ENCODE results near the gene PRDM4.
"Not testable (repeated sequence)": the region's sequence is repeated elsewhere in the genome, so short reads cannot be mapped to it uniquely, and the experiment has no call there.

The PRDM4 gene

DNA sequence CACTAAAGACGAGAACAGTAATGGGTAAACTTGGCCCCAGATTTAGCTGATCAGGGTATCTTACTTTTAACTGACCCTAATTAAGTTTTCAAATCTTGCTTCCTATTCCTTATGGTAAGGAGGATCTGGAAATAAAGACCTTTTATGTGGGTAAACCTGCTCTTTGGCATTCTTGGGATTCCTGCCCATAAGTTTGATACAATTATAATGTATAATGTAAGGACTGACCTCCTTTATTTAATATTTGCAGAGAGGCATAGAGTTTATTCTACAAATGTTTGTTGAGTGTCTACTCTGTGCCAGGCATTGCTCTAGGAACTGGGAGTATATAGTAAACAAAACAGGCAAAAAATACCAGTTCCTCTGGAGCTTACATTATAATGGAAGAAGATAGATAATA, 4.4 kb upstream of the PRDM4 start:
- no peak for DNase-seq

DNA sequence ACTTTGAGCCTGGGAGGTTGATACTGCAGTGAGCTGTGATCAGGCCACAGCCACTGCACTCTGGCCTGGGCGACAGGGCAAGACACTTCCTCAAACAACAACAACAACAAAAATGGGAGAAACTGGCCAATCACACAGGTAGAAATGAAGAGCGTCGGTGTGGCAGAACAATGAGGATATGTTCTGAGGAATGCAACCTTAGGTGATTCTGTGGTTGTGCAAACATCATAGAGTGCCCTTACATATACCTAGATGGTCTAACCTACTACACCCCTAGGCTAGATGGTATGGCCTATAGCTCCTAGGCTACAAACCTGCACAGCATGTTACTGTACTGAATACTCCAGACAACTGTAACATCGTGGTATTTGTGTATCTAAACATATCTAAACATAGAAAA, 3.7 kb upstream of the PRDM4 start:
- no peak for DNase-seq

DNA sequence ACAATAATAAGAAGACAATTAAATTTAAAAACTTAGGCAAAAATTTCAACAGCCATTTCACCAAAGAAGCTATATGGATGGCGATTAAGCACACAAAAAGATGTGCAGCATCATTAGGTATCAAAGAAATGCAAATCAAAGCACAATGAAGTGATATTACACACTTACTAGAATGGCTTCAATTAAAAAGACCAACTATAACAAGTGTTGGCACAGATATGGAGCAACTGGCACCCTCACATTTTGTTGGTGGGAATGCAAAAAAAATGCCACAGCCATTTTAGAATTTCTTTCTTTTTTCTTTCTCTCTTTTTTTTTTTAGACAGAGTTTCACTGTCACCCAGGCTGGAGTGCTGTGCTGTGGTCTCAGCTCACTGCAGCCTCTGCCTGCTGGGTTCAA, 1.9 kb upstream of the PRDM4 start:
- DNase-seq: no peak

DNA sequence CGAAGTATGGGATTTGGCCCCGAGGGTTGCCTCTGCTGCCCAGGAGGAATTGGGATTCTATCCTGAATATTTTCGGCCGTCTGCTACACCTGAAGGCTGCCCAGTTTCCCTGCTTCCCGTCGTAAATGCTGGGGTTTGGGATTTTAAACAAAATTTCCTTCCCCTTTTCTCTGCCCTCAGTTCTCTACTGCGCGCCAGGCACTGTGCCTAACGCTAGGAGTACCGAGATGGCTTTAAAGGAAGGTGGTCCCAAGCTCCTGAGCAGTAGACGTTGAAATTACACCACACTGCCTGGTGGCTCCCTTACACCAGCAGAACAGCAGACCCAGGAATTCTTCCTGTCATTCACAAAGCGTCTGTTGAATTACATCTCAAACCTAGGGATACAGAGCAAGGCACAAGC, 566 bp upstream of the PRDM4 start:
- no peak for DNase-seq

DNA sequence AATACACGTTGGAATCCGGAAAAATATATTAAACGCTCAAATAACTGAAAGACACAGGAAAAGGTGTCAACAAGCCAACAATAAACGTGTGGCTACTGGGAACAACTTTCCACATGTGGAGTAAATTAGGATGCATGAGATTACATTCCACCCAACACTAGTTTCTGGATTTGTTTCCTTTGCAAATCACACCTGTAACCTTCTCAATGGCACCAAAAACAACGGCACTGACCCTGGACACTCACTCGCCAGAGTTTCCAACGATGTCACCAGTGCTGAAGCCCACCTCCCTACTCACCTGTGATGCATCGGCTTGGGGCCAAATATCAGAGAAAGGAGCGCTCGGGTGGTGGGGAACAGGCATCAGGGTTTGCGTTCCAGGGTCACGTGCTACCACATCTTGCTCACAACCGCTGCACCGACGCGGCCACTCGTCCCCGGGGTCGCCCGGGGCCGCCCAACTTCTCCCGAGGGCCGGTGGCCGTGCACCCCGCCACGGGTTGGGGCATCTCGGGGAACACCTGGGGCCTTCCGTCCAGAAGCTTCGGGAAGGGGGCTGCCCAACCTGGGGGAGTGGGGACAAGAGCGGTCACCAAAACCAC, 629 bp downstream of the PRDM4 start:
- DNase-seq: peak; percentile 20

DNA sequence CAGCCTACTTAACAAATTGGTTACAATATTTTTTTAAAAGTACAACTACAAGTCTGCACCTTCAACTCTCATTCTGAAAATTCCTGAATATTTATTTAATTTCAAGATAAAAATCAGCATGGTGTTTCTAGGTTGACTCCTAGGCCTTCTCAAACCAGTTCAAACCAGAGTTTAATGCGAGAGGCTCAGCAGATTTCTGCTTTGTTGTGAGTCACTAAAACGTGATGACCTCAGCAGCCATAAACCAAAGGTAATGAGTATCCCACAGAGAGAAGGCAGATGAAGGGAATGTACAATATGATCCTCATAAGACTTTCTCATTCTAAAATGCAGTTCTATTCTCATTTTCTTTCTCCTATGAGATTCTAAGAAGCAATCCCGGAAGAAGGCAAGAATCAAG, 1.5 kb downstream of the PRDM4 start:
- DNase-seq: peak; percentile 40

DNA sequence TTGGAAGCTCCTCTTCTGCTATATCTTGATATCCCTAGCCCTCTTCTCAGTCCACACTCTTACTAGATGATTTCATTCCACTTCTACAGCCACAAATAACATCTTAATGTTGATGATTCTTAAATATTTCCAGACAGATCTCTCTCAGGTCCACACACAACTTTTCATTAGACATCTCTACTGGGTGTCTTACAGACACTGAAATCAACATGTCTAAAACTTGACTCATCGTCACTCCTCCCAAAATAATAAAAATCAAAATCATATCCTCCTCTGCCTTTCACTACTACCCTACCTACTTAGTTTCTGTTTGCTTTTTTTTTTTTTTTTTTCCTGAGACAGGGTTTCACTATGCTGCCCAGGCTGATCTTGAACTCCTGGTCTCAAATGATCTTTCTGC, 11.9 kb downstream of the PRDM4 start:
- no peak for DNase-seq

DNA sequence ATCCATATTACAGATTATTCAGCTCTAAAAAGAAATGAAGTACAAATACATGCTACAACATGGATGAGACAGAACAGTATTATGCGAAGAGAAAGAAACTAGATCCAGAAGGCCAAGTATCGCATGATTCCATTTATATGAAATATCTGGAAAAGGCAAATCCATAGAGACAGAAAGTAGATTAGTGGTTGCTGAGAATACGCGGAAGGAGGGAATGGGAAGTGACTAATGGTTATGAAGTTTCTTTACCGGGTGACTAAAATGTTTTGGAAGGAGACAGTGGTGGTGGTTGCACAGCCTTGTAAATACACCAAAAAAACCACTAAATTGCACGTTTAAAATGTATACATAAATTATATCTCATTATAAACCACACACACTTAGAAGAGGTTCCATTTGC, 12.5 kb downstream of the PRDM4 start:
- no peak for DNase-seq

DNA sequence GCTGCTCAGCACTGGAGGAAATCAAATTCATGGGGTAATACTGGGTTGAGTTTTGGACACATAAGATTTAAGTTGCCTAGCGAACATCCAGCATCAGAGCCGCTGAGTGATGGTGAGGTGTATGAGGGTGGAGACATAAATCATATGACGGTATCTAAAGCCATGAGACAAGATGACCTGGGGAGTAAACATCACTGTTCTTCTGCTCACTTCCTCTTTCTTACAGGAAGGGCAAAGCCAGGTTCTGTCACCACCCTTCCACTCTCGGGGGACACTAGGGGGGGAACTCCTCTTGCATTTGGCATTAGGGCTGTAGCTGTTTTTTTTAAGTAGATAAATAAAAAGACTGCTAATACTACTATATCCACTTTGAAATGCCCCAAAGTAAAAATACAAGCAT, 24.0 kb downstream of the PRDM4 start:
- no peak for DNase-seq

DNA sequence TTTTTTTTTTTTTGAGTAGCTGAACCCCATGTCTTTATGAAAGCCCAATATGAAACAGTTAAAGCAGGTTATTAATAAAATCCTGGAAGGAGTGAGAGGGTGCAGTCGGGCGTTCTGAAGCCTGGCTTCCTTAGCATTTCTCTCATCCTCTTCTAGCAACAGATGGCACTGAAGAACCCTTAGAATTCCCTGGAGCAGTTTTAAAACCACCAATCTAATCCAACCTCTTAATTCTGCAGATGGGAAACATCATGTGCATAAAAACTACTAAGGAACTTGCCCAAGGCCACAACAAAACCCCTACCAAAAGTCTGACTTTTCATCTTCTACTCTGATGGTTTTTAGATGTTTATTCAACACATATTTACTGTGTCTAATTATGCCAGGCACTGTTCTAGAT, 25.2 kb downstream of the PRDM4 start:
- DNase-seq: no peak

DNA sequence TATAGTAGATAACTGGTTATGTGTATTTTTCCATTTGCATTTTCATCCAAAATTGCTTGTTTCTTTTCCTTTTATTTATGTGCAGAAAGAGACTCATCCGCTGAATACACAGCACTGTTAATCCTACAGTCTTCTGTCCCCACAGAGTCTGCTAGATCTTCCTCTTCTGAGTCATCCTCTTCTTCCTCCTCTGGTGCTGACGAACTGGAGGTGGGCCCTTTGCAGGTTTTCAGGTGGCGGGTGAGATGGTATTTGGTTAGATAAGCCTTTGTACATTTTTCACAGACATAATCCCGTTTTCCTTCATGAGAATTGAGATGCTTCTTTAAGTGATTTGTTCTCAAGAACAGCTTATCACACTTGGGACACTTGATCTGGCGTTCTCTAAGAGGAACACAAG, 26.8 kb downstream of the PRDM4 start:
- DNase-seq: no peak

DNA sequence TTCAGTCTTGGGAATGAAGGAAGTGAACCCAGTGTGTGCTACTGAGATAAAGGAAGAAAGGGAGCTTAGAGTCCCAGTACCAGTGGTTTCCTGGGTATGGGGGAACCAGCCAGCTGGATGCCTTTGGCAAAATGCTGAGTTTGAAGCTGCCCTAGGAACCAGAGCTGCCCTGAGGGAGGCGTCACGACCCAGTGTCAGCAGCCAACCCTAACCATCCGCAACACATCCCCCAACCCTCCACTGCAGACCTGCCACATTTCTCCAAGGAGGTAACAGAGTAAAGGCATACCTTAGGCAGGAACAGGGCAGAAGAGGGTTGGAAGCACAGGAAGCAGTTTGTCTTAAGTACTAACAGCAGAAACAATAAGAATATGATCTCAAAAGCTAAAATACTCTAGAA, 28.6 kb downstream of the PRDM4 start:
- no peak for DNase-seq

DNA sequence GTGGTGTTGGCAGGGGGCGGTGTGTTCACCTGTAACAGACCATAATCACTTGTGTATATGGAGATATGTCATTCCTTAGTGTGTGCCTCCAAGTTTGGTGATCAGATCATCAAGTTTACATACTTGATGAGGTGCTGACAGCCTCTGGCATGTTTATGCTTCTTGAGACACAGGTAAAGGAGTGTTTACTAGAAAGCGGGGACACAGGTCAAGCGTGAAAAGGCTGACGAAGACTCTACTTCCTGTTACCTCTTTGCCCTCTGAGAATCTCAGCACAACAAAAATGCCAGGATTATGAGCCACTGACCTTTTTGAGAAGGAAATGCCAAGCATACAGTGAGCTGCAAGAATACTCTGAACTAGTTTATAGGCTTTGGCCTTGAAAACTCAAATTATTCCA, 29.6 kb downstream of the PRDM4 start:
- DNase-seq: no peak

DNA sequence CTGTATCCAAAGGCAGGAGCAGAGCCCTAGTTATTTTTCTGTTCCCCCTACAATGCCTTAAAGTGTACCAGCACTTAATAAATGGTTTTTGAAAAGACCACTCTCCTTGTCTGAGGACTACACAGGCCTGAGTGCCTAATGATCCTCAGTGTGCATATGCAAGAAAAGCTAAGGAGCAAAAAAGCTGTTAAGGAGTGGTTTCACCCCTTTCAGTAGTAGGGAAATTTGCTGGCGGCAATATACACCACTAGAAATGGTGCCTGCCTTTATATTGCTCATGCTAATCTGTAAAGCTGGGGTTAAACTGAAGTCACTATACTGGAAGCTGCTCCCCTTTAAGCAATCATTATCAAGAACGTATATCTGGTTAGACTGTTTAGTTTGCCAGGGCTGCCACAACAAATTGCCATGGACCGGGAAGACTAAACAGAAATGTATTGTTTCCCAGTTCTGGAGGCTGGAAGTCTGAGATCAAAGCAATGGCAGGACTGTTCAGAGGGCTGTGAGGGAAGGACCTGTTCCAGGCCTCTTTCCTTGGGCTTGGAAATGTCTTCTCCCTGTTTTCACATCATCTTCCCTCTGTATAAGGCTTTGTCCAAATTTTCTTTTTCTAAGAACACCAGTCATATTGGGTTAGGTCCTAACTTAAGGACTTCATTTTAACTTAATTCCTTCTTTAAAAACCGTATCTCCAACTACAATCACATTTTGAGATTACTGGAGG, 30.2 kb downstream of the PRDM4 start:
- no peak for DNase-seq

DNA sequence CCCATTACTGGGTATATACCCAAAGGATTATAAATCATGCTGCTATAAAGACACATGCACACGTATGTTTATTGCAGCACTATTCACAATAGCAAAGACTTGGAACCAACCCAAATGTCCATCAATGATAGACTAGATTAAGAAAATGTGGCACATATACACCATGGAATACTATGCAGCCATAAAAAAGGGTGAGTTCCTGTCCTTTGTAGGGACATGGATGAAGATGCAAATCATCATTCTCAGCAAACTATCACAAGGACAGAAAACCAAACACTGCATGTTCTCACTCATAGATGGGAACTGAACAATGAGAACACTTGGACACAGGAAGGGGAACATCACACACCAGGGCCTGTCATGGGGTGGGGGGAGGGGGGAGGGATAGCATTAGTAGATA, 33.2 kb downstream of the PRDM4 start:
- DNase-seq: not testable (repeated sequence)

DNA sequence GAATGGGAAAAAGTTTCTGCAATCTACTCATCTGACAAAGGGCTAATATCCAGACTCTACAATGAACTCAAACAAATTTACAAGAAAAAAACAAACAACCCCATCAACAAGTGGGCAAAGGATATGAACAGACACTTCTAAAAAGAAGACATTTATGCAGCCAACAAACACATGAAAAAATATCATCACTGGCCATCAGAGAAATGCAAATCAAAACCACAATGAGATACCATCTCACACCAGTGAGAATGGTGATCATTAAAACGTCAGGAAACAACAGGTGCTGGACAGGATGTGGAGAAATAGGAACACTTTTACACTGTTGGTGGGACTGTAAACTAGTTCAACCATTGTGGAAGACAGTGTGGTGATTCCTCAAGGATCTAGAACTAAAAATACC, 33.6 kb downstream of the PRDM4 start:
- not testable (repeated sequence) for DNase-seq

DNA sequence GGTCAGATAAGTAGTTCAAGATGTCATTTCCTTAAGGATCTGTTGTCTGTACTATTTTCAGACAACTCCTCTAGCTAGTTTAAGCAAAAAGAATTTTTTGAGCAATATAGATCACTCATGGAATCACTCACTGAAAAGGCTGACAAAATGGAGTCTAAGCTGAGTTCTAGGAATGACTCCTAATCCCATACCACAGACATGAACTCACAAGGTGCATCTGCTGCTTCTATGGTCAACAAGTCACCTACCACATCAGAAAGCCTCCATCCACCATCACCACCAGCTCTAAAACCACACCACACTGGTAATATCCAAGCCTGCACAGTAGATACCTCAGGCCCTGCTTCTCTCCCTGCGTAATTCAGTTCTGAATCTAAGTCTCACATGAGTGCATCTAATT, 42.3 kb downstream of the PRDM4 start:
- no peak for DNase-seq

DNA sequence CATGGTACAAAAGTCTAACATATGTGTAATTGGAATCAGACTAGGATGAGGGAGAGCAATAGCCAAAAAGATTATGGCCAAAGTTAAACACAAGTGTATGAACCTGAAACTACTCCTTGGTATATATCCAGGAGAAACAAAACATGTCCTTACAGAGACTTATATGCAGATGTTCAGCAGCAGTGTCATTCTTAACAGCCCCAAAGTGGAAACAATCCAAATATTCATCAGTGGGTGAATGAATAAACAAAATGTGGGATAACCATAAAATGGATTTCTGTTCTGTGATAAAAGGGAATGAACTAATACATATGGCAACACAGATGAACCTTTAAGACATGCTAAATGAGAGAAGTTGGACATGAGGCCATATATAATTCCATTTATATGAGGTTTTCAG, 45.2 kb downstream of the PRDM4 start:
- DNase-seq: no peak

DNA sequence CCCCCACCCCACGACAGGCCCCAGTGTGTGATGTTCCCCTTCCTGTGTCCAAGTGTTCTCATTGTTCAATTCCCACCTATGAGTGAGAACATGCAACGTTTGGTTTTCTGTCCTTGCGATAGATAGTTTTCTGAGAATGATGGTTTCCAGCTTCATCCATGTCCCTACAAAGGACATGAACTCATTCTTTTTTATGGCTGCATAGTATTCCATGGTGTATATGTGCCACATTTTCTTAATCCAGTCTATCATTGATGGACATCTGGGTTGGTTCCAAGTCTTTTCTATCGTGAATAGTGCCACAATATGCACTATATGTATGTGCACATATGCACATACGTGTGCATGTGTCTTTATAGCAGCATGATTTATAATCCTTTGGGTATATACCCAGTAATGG, 55.4 kb downstream of the PRDM4 start:
- not testable (repeated sequence) for DNase-seq

DNA sequence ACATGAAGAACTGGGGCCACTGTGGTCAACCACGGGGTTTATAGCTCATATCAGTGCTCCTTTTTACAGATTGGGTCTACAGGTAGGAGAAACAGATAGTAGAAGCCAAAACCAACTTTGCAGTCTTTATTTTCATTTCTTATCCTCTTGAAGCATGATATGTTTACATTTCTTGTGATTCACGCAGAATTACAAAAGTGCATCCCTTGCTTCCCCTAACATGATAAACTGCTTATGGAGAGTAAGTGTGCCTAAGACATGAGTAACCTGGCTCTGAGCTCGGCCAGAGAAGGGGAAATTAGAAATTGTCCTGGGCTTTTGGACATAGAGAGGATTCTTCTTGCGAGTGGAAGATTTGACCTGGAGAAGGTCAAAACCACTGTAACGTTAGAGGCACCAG, 56.9 kb downstream of the PRDM4 start:
- no peak for DNase-seq

DNA sequence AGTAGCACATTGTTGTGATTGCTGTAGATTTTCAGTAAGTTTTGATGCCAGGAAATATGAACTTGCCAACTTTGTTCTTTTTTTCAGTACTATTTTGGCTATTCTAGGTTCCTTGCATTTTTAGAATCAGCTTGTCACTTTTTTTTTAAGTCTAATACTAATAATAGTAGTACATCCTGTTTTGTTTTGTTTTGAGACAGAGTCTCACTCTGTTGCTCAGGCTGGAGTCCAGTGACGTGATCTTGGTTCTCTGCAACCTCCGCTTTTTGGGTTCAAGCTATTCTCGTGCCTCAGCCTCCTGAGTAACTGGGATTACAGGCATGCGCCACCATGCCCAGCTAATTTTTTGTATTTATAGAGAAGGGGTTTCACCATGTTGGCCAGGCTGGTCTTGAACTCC, 58.8 kb downstream of the PRDM4 start:
- DNase-seq: no peak

DNA sequence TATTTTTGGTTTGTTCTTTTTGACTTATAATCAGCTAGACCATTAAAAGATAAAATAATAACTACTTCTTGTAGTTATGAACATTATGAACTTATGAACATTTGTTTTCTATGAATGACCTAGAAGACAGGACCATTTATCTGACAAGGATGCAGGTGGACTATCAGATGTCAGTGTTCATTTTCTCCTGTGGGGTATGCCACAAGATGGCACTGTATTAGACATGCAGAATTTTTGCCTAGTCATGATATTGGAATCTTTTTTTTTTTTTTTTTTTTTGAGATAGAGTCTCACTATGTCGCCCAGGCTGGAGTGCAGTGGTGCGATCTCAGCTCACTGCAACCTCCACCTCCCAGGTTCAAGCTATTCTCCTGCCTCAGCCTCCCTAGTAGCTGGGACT, 65.2 kb downstream of the PRDM4 start:
- not testable (repeated sequence) for DNase-seq

DNA sequence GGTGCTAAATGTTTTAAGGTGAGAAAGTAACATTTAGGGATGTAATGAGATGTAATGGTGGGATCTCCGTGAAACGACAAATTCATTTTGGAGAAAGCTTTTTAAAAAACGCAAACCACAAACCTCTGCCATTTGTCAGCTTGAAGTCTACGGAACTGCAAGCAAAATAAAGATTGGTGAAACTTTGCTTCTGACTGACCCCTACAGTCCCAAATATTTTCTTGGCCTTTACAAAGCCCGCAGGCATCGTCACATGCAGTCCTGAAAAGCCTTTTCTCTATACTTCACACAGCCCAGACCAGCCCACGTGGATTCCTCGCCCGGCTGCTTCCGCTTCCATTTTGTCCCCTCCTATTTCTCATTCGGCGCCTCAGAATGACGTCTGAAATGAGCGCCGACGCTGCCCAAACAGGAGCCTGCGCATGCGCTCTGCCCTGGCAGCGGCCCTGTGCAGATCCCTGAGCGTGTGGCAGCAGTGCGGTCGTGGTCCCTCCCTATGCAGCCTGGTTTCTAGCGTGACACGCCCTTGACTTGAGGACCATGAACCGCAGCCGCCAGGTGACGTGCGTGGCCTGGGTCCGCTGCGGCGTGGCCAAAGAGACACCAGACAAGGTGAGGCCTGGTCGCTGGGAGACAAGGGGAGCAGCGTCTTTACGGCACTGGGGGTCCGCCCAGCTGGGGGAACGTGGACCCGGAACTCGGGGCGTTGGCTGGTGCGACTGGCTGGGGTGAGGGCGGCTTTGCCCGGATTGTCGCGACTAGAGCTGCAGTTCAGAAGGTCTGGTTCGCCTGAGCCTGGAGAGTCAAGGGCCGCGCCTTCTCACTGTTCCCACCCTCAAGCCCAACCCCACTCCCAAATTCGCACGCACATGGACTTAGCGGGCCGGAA, 75.3 kb downstream of the PRDM4 start, which contains the start of gene PWP1:
Gene PWP1, plus strand, starts transcription at position 440 of the 889 bp plus-strand sequence. Its CDS starts 101 bp downstream, at position 541.
- peak; percentile 97 for DNase-seq

DNA sequence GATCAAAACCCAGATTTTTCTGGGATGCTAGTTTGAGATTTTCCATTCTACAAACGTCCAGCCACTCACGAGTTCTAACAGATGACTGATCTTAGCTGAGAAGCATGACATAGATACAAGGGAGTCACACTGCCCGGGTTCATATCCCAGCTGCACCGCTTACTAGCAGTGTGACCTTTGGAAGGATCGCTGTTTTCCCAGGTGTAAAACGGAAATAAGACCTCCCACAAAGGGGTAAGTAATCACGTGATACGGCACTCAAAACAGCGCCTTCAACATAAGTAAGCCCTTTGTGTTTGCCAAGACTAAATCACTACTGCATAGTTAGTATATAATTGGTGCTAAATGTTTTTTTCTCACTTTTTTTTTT, 76.0 kb downstream of the PRDM4 start:
- peak; percentile 55 for DNase-seq

Data from NCI-H774 (cell line).